Measurements from ENCODE around the gene PCCA.

The PCCA gene

GRCh38 chr13:100528353-100528752 is 439.5 kb downstream of the PCCA start:
- ATAC-seq (no peak), DNase-seq (no peak)
- Mint-ChIP-seq H3K27ac (no peak overlapping the region), H3K27me3 (no peaks in the 10 kb centered on the region), H3K36me3 (ENCODE audit: low read depth) (peaks cover 2% of the 10 kb centered on the region), H3K4me3 (no peak overlapping the region), H3K4me1 (no peaks in the 10 kb centered on the region), H3K9me3 (no peaks in the 10 kb centered on the region)

GRCh38 chr13:100528820-100529219 is 439.9 kb downstream of the PCCA start:
- H3K4me1 Mint-ChIP-seq: no peaks in the 10 kb centered on the region
- no peak for DNase-seq
- no peak for ATAC-seq
- H3K9me3 Mint-ChIP-seq: no peaks in the 10 kb centered on the region
- no peaks in the 10 kb centered on the region for H3K27me3 Mint-ChIP-seq
- no peak overlapping the region for H3K4me3 Mint-ChIP-seq
- H3K27ac Mint-ChIP-seq: no peak overlapping the region
- peaks cover 2% of the 10 kb centered on the region for H3K36me3 Mint-ChIP-seq (ENCODE audit: low read depth)

- Mint-ChIP-seq H3K9me3 (no peaks in the 10 kb centered on the region), H3K4me3 (no peak overlapping the region), H3K27ac (no peak overlapping the region), H3K27me3 (no peaks in the 10 kb centered on the region), H3K4me1 (no peaks in the 10 kb centered on the region), H3K36me3 (ENCODE audit: low read depth) (peaks cover 2% of the 10 kb centered on the region)
- DNase-seq (no peak), ATAC-seq (no peak)
Measured at GRCh38 chr13:100529666-100530377, 440.9 kb downstream of the PCCA start.

- Mint-ChIP-seq H3K4me3 (no peak overlapping the region), H3K27ac (no peak overlapping the region), H3K36me3 (ENCODE audit: low read depth) (peaks cover 2% of the 10 kb centered on the region), H3K27me3 (no peaks in the 10 kb centered on the region), H3K4me1 (no peaks in the 10 kb centered on the region), H3K9me3 (no peaks in the 10 kb centered on the region)
- ATAC-seq (no peak), DNase-seq (no peak)
Measured at GRCh38 chr13:100530671-100531213, 441.8 kb downstream of the PCCA start.

- Mint-ChIP-seq H3K4me3 (no peak overlapping the region), H3K9me3 (no peaks in the 10 kb centered on the region), H3K36me3 (ENCODE audit: low read depth) (peaks cover 2% of the 10 kb centered on the region), H3K27ac (no peak overlapping the region), H3K4me1 (peaks cover 2% of the 10 kb centered on the region), H3K27me3 (no peaks in the 10 kb centered on the region)
- no peak for DNase-seq
- ATAC-seq: no peak
Measured at GRCh38 chr13:100532090-100532766, 443.3 kb downstream of the PCCA start.

- Mint-ChIP-seq H3K4me1 (peaks cover 7% of the 10 kb centered on the region), H3K27me3 (no peaks in the 10 kb centered on the region), H3K4me3 (no peak overlapping the region), H3K9me3 (no peaks in the 10 kb centered on the region), H3K36me3 (ENCODE audit: low read depth) (peaks cover 2% of the 10 kb centered on the region), H3K27ac (no peak overlapping the region)
- ATAC-seq (no peak), DNase-seq (no peak)
Measured at GRCh38 chr13:100532836-100533435, 444.0 kb downstream of the PCCA start.

- DNase-seq (no peak), ATAC-seq (no peak)
- no peak overlapping the region for H3K4me3 Mint-ChIP-seq
- peaks cover 14% of the 10 kb centered on the region for H3K4me1 Mint-ChIP-seq
- H3K27me3 Mint-ChIP-seq: no peaks in the 10 kb centered on the region
- no peak overlapping the region for H3K27ac Mint-ChIP-seq
- peaks cover 2% of the 10 kb centered on the region for H3K36me3 Mint-ChIP-seq (ENCODE audit: low read depth)
- no peaks in the 10 kb centered on the region for H3K9me3 Mint-ChIP-seq
Measured at GRCh38 chr13:100533588-100534041, 444.7 kb downstream of the PCCA start.

GRCh38 chr13:100534147-100534843 is 445.4 kb downstream of the PCCA start:
- ATAC-seq (no peak), DNase-seq (no peak)
- H3K4me1 Mint-ChIP-seq: peaks cover 21% of the 10 kb centered on the region
- H3K27ac Mint-ChIP-seq: no peak overlapping the region
- H3K4me3 Mint-ChIP-seq: no peak overlapping the region
- peaks cover 2% of the 10 kb centered on the region for H3K36me3 Mint-ChIP-seq (ENCODE audit: low read depth)
- H3K27me3 Mint-ChIP-seq: no peaks in the 10 kb centered on the region
- no peaks in the 10 kb centered on the region for H3K9me3 Mint-ChIP-seq

GRCh38 chr13:100534911-100535310 is 446.0 kb downstream of the PCCA start:
- Mint-ChIP-seq H3K27ac (no peak overlapping the region), H3K9me3 (no peaks in the 10 kb centered on the region), H3K4me1 (peaks cover 23% of the 10 kb centered on the region), H3K4me3 (no peak overlapping the region), H3K27me3 (no peaks in the 10 kb centered on the region), H3K36me3 (ENCODE audit: low read depth) (peaks cover 2% of the 10 kb centered on the region)
- DNase-seq: no peak
- ATAC-seq: no peak

- ATAC-seq (no peak), DNase-seq (no peak)
- Mint-ChIP-seq H3K27me3 (no peaks in the 10 kb centered on the region), H3K9me3 (no peaks in the 10 kb centered on the region), H3K27ac (no peak overlapping the region), H3K4me3 (no peak overlapping the region), H3K4me1 (peaks cover 23% of the 10 kb centered on the region), H3K36me3 (ENCODE audit: low read depth) (peaks cover 2% of the 10 kb centered on the region)
Measured at GRCh38 chr13:100535426-100536135, 446.7 kb downstream of the PCCA start.

GRCh38 chr13:100536643-100537180 is 447.8 kb downstream of the PCCA start:
- H3K4me3 Mint-ChIP-seq: no peak overlapping the region
- peaks cover under 1% of the 10 kb centered on the region for H3K36me3 Mint-ChIP-seq (ENCODE audit: low read depth)
- peaks cover 23% of the 10 kb centered on the region for H3K4me1 Mint-ChIP-seq
- no peak for DNase-seq
- H3K9me3 Mint-ChIP-seq: no peaks in the 10 kb centered on the region
- H3K27me3 Mint-ChIP-seq: no peaks in the 10 kb centered on the region
- ATAC-seq: no peak
- peak overlapping the region; percentile 21 for H3K27ac Mint-ChIP-seq

- no peaks in the 10 kb centered on the region for H3K36me3 Mint-ChIP-seq (ENCODE audit: low read depth)
- H3K9me3 Mint-ChIP-seq: no peaks in the 10 kb centered on the region
- peaks cover 24% of the 10 kb centered on the region for H3K4me1 Mint-ChIP-seq
- no peak for DNase-seq
- H3K4me3 Mint-ChIP-seq: no peak overlapping the region
- H3K27me3 Mint-ChIP-seq: no peaks in the 10 kb centered on the region
- ATAC-seq: no peak
- H3K27ac Mint-ChIP-seq: no peak overlapping the region
Measured at GRCh38 chr13:100537486-100537885, 448.6 kb downstream of the PCCA start.

GRCh38 chr13:100537951-100538462 is 449.1 kb downstream of the PCCA start:
- Mint-ChIP-seq H3K4me3 (no peak overlapping the region), H3K4me1 (peaks cover 29% of the 10 kb centered on the region), H3K27ac (no peak overlapping the region), H3K27me3 (no peaks in the 10 kb centered on the region), H3K36me3 (ENCODE audit: low read depth) (no peaks in the 10 kb centered on the region), H3K9me3 (no peaks in the 10 kb centered on the region)
- DNase-seq (no peak), ATAC-seq (no peak)
